RWPE2 (cell line): ENCODE data around the gene PKLR.

Experiments used
- ATAC-seq: fragments of 200-7000 bp; cut with Tn5 transposase; 3 replicates; pipeline ENCODE4 v1.9.1; 2021; ENCODE audit warnings: low read depth
- DNase-seq: peaks from one replicate; pipeline ENCODE4 v3.0.0-alpha.2; 2020; ENCODE audit warnings: low spot score
- H3K27ac ChIP-seq: fragments of 450-650 bp; 2 replicates; pipeline ENCODE4 v1.5.1; 2017; ENCODE audit warnings: mild to moderate bottlenecking; ENCODE audit not compliant: poor library complexity, severe bottlenecking
- H3K27me3 ChIP-seq: fragments of 250-450 bp; sonication (Bioruptor Pico); 2 replicates; pipeline ENCODE4 v1.5.1; 2021; ENCODE audit warnings: mild to moderate bottlenecking, moderate library complexity; ENCODE audit not compliant: insufficient read depth, poor library complexity, severe bottlenecking
- H3K36me3 ChIP-seq: fragments of 250-450 bp; sonication (Bioruptor Pico); 2 replicates; pipeline ENCODE4 v1.5.1; 2020; ENCODE audit warnings: low read depth, mild to moderate bottlenecking, moderate library complexity
- H3K4me1 ChIP-seq: fragments of 250-450 bp; sonication (Bioruptor Pico); 2 replicates; pipeline ENCODE4 v1.5.1; 2021; ENCODE audit warnings: mild to moderate bottlenecking, moderate library complexity; ENCODE audit not compliant: insufficient read depth, poor library complexity, severe bottlenecking
- H3K4me3 ChIP-seq: fragments of 250-450 bp; sonication (Bioruptor Pico); 2 replicates; pipeline ENCODE4 v1.5.1; 2021; ENCODE audit warnings: mild to moderate bottlenecking, moderate library complexity; ENCODE audit not compliant: severe bottlenecking
- H3K9me3 ChIP-seq: fragments of 250-450 bp; sonication (Bioruptor Pico); 2 replicates; pipeline ENCODE4 v1.5.1; 2021; ENCODE audit warnings: mild to moderate bottlenecking, moderate library complexity; ENCODE audit not compliant: severe bottlenecking
- CTCF ChIP-seq: fragments of 450-650 bp; IDR thresholded peaks from one replicate; pipeline ENCODE4 v1.5.1; 2017; ENCODE audit warnings: mild to moderate bottlenecking, moderate library complexity; ENCODE audit not compliant: poor library complexity, severe bottlenecking

Gene PKLR

GRCh38 chr1:155277902-155278688 lies 23.1 kb downstream of the PKLR start:
- ATAC-seq (peak; percentile 41), DNase-seq (no peak)
- Histone ChIP-seq H3K9me3 (no peaks in the 10 kb centered on the region), H3K4me3 (peak overlapping the region; percentile 53), H3K27me3 (no peaks in the 10 kb centered on the region), H3K36me3 (no peaks in the 10 kb centered on the region), H3K27ac (peak overlapping the region; percentile 14), H3K4me1 (no peaks in the 10 kb centered on the region)
- peak; percentile 17 for TF ChIP-seq CTCF

- no peaks in the 10 kb centered on the region for H3K9me3 ChIP-seq
- ATAC-seq (peak; percentile 70), DNase-seq (peak; percentile 95)
- peak within 1 kb of the TSS; percentile 14 for H3K27ac ChIP-seq
- peaks cover under 1% of the 10 kb centered on the region for H3K4me1 ChIP-seq
- TF ChIP-seq CTCF = peak; percentile 93
- no peaks in the 10 kb centered on the region for H3K27me3 ChIP-seq
- H3K36me3 ChIP-seq = peaks cover under 1% of the 10 kb centered on the region; the same call in 1 of the 2 replicates
- H3K4me3 ChIP-seq = peak within 1 kb of the TSS; percentile 53
Observed at GRCh38 chr1:155277070-155277901, 24.0 kb downstream of the PKLR start, which contains the start of gene HCN3. TSS of gene HCN3 (plus strand) at chr1:155277463. CDS start at chr1:155277591, 128 bp downstream.

- peak; percentile 86 for ATAC-seq
- H3K36me3 ChIP-seq = peaks cover 36% of the 10 kb centered on the region
Observed at GRCh38 chr1:155273343-155274245, 27.6 kb downstream of the PKLR start, which contains the start of gene CLK2. TSS of gene CLK2 (minus strand) at chr1:155273504. CDS start at chr1:155270977, 2,527 bp downstream.

More at GRCh38 chr1:155273343-155274245, 27.6 kb downstream of the PKLR start, which contains the start of gene CLK2:
- peaks cover 3% of the 10 kb centered on the region for H3K4me1 ChIP-seq
- H3K27me3 ChIP-seq = no peaks in the 10 kb centered on the region
- H3K9me3 ChIP-seq = no peaks in the 10 kb centered on the region
- no peak for TF ChIP-seq CTCF
- peak; percentile 95 for DNase-seq
- H3K4me3 ChIP-seq = peak within 1 kb of the TSS; percentile 62
- H3K27ac ChIP-seq = peak within 1 kb of the TSS; percentile 85
